ENCODE measurements around the gene SMIM12. TPM values are rescaled to one million over a fixed set of nuclear protein-coding genes. Genes with fewer than 3 reads are reported as not detected.

The SMIM12 gene
- polyA plus RNA-seq, 3 donors: 31.8 to 121 (median 93.7) TPM

DNA sequence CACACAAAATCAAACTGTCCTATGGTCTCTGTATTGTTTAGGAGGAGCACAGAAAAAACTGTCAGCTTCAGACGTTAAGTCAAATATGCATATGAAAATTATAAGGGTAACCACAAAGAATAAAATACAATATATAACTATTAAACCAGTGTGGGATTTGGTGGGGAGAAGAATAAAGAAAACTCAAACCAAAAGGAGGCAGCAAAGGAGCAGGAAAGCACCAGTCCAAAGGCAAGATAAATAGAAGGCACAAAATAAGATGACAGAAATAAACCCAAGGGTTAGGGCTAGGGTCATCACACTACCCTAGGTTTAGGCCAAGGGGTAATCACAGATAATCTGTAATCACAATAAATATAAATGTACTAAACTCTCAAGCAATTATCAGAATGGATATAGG, 37.1 kb upstream of the SMIM12 start:
- peaks cover 8 to 21% (median 15%) of the 10 kb centered on the region in 7 donors for H3K9me3 Mint-ChIP-seq
- WGBS (ENCODE audit: insufficient coverage): no CpG with 5 or more reads among the region's 1 CpG
- no peak overlapping the region for H3K4me3 ChIP-seq (replicated peaks in 1 of 3; ENCODE audit: low read depth in 2 of 3, low read length in 3 of 3)
- no peaks in the 10 kb centered on the region for H3K4me1 ChIP-seq (ENCODE audit: control insufficient read depth in 1 of 2, insufficient read depth in 2 of 2, low read length in 2 of 2)
- H3K27me3 ChIP-seq (ENCODE audit: control insufficient read depth in 2 of 2, insufficient read depth in 2 of 2, low read length in 2 of 2): peaks cover 0 to 3% of the 10 kb centered on the region in 2 donors
- no peaks in the 10 kb centered on the region for H3K4me1 Mint-ChIP-seq
- no peak overlapping the region for H3K4me3 Mint-ChIP-seq
- DNase-seq: no peak
- no peak overlapping the region for H3K27ac ChIP-seq (ENCODE audit: low read depth in 1 of 2, low read length in 2 of 2)
- H3K9ac ChIP-seq (ENCODE audit: insufficient read depth, low read length, poor library complexity, severe bottlenecking): no peak overlapping the region
- TF ChIP-seq, protein P1, sequence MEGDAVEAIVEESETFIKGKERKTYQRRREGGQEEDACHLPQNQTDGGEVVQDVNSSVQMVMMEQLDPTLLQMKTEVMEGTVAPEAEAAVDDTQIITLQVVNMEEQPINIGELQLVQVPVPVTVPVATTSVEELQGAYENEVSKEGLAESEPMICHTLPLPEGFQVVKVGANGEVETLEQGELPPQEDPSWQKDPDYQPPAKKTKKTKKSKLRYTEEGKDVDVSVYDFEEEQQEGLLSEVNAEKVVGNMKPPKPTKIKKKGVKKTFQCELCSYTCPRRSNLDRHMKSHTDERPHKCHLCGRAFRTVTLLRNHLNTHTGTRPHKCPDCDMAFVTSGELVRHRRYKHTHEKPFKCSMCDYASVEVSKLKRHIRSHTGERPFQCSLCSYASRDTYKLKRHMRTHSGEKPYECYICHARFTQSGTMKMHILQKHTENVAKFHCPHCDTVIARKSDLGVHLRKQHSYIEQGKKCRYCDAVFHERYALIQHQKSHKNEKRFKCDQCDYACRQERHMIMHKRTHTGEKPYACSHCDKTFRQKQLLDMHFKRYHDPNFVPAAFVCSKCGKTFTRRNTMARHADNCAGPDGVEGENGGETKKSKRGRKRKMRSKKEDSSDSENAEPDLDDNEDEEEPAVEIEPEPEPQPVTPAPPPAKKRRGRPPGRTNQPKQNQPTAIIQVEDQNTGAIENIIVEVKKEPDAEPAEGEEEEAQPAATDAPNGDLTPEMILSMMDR (IDR thresholded peaks at IDR 0.05): no peak
- no peak overlapping the region for H3K27ac Mint-ChIP-seq
- H3K79me2 ChIP-seq (ENCODE audit: insufficient read depth, low read length): no peaks in the 10 kb centered on the region
- H2AFZ ChIP-seq (ENCODE audit: insufficient read depth, low read depth, low read length, poor library complexity, severe bottlenecking): no peak overlapping the region
- no peak overlapping the region for H3K4me2 ChIP-seq (replicated peaks; ENCODE audit: extremely low read depth, low read length, poor library complexity, severe bottlenecking)
- intact Hi-C loops (cut with micrococcal nuclease): no loop called here
- no peaks in the 10 kb centered on the region for H3K36me3 Mint-ChIP-seq
- no peaks in the 10 kb centered on the region for H4K20me1 ChIP-seq (ENCODE audit: insufficient read depth, low read length)
- H3K9me3 ChIP-seq (replicated peaks in 1 of 2; ENCODE audit: control insufficient read depth in 1 of 2, insufficient read depth in 1 of 2, low read length in 2 of 2): peaks cover 13 to 19% of the 10 kb centered on the region in 2 donors
- H3K36me3 ChIP-seq (replicated peaks in 1 of 2; ENCODE audit: control insufficient read depth in 1 of 2, insufficient read depth in 2 of 2, low read length in 2 of 2): no peaks in the 10 kb centered on the region
- peaks cover 12 to 17% (median 14%) of the 10 kb centered on the region in 3 donors for H3K27me3 Mint-ChIP-seq (ENCODE audit: low read depth in 3 of 3)

DNA sequence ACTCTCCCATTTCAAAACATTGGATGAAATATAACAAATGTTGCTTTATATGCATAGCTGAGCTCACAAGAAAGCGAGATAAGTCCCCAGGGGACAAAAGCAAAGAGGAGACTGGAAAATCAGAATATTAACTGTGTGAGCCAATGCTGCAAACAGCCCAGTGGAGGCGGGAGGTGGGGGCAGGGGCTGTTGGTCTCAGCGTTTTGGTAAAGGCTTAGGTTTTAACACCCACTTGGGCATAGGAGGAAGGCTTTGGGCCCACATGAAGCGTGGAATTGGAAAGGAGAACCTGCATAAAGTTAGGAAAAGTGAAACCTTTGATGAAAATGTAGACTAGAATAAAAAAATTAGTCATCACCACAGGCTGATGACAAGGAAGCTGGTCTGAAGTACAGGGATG, 30.2 kb upstream of the SMIM12 start:
- Mint-ChIP-seq H3K27ac (no peak overlapping the region), H3K9me3 (peaks cover 8 to 25% (median 18%) of the 10 kb centered on the region in 7 donors), H3K4me1 (peaks cover 10% of the 10 kb centered on the region), H3K27me3 (ENCODE audit: low read depth in 3 of 3) (peaks cover 38 to 54% (median 43%) of the 10 kb centered on the region in 3 donors), H3K36me3 (peaks cover 0 to 3% of the 10 kb centered on the region in 2 donors), H3K4me3 (no peak overlapping the region)
- WGBS (ENCODE audit: insufficient coverage): 74% methylated on average over 3 of the region's 4 CpGs
- Histone ChIP-seq H3K36me3 (replicated peaks in 1 of 2; ENCODE audit: control insufficient read depth in 1 of 2, insufficient read depth in 2 of 2, low read length in 2 of 2) (no peaks in the 10 kb centered on the region), H3K4me3 (replicated peaks in 1 of 3; ENCODE audit: low read depth in 2 of 3, low read length in 3 of 3) (no peak overlapping the region), H3K27ac (ENCODE audit: low read depth in 1 of 2, low read length in 2 of 2) (no peak overlapping the region), H2AFZ (ENCODE audit: insufficient read depth, low read depth, low read length, poor library complexity, severe bottlenecking) (no peak overlapping the region), H3K27me3 (ENCODE audit: control insufficient read depth in 2 of 2, insufficient read depth in 2 of 2, low read length in 2 of 2) (peaks cover 22 to 52% of the 10 kb centered on the region in 2 donors), H3K4me1 (ENCODE audit: control insufficient read depth in 1 of 2, insufficient read depth in 2 of 2, low read length in 2 of 2) (peaks cover 9 to 11% of the 10 kb centered on the region in 2 donors), H3K4me2 (replicated peaks; ENCODE audit: extremely low read depth, low read length, poor library complexity, severe bottlenecking) (no peak overlapping the region), H3K9me3 (replicated peaks in 1 of 2; ENCODE audit: control insufficient read depth in 1 of 2, insufficient read depth in 1 of 2, low read length in 2 of 2) (peaks cover 13 to 26% of the 10 kb centered on the region in 2 donors), H3K9ac (ENCODE audit: insufficient read depth, low read length, poor library complexity, severe bottlenecking) (no peak overlapping the region), H4K20me1 (ENCODE audit: insufficient read depth, low read length) (no peaks in the 10 kb centered on the region), H3K79me2 (ENCODE audit: insufficient read depth, low read length) (no peaks in the 10 kb centered on the region)
- intact Hi-C loops (cut with micrococcal nuclease): no loop called here
- TF ChIP-seq, protein P1 (IDR thresholded peaks at IDR 0.05): no peak
- no peak for DNase-seq
